GM21515 (cell line): Measurements from ENCODE around the gene CSAG1.
A peak's percentile ranks its signal among the peaks of the same experiment; 100 is the strongest.
"Not testable (repeated sequence)": the region's sequence is repeated elsewhere in the genome, so short reads cannot be mapped to it uniquely, and the experiment has no call there.

ENCODE experiments used
- ATAC-seq: cut with Tn5 transposase; IDR thresholded peaks from one replicate; pipeline ENCODE4 v1.9.1; 2021; ENCODE audit not compliant: unreplicated experiment

Gene CSAG1

GRCh38 chrX:152700390-152700789 is 33.1 kb downstream of the CSAG1 start:
- ATAC-seq = not testable (repeated sequence)

- not testable (repeated sequence) for ATAC-seq
Measured at GRCh38 chrX:152697952-152698931, 35.3 kb downstream of the CSAG1 start, which contains the start of gene MAGEA3. MAGEA3 (plus strand) TSS chrX:152698794; CDS start chrX:152700833, 2,039 bp downstream.

GRCh38 chrX:152681012-152681411 is 52.5 kb downstream of the CSAG1 start:
- ATAC-seq = peak; percentile 64
